BLaER1 (cell line): ENCODE results near the gene PTPRG.

Experiments used
- H3K27ac ChIP-seq: shearing (Covaris generic); formaldehyde crosslinking; 2 replicates; pipeline ENCODE4 v1.8.1; 2022
- H3K27me3 ChIP-seq: shearing (Covaris generic); formaldehyde crosslinking; 2 replicates; pipeline ENCODE4 v1.8.1; 2022
- H3K36me3 ChIP-seq: shearing (Covaris generic); formaldehyde crosslinking; 2 replicates; pipeline ENCODE4 v1.8.1; 2022
- H3K4me1 ChIP-seq: shearing (Covaris generic); formaldehyde crosslinking; 2 replicates; pipeline ENCODE4 v1.8.1; 2022
- H3K4me2 ChIP-seq: shearing (Covaris generic); formaldehyde crosslinking; 2 replicates; pipeline ENCODE4 v1.8.1; 2022
- H3K4me3 ChIP-seq: shearing (Covaris generic); formaldehyde crosslinking; 2 replicates; pipeline ENCODE4 v1.8.1; 2022
- H3K9ac ChIP-seq: shearing (Covaris generic); formaldehyde crosslinking; 2 replicates; pipeline ENCODE4 v1.8.1; 2022
- H3K9me3 ChIP-seq: shearing (Covaris generic); formaldehyde crosslinking; 2 replicates; pipeline ENCODE4 v1.8.1; 2022
- H4K20me1 ChIP-seq: shearing (Covaris generic); formaldehyde crosslinking; 2 replicates; pipeline ENCODE4 v1.8.1; 2022
- Cebpa-rat ChIP-seq: shearing (Covaris generic); IDR thresholded peaks from 2 replicates; pipeline ENCODE4 v1.8.1; 2022

Gene PTPRG

DNA sequence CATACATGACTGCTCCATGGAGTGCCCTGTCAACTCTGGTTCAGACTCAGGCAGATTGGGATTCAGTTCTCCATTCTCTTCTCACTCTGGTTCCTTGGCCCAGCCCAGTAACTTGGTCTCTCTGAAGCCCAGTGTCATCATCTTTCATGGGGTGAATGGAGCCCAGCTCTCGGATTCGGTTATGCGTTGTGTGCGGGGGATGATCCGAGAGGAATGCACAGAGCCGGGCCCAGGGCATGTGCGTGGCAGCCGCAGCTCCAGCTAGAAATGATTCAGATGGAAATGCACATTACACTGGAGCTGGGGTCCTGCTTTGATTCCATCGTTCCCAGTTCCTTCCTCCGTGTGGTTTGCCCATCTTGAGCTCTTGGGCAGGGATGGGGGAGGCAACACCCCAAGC lies 622.6 kb downstream of the PTPRG start:
- Histone ChIP-seq H3K4me1 (peaks cover 7% of the 10 kb centered on the region; the same call in 1 of the 2 replicates), H3K4me2 (no peak overlapping the region), H3K9me3 (no peaks in the 10 kb centered on the region), H3K9ac (no peak overlapping the region), H3K27me3 (no peaks in the 10 kb centered on the region), H3K4me3 (no peak overlapping the region), H4K20me1 (no peaks in the 10 kb centered on the region), H3K27ac (no peak overlapping the region), H3K36me3 (no peaks in the 10 kb centered on the region)
- TF ChIP-seq Cebpa-rat: no peak

DNA sequence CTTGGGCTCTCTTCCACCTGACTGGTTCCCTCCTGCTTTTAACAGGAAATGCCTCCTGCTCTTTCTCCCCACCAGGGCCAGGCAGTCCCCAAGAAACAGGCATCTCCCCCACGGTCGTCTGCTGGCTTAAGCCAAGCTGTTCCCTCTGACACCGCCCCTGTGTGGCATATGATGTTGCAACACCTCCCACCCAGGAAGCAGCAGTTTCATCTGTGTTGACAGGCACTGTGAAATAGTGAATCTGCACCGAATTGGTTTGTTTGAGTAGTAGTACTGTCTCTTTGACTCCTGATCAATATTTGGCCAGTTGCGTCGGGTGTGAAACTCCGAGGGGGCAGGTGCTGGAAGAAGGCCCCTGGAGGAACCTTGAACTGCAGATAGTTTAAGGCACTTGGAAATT lies 623.2 kb downstream of the PTPRG start:
- Histone ChIP-seq H3K9ac (no peak overlapping the region), H3K36me3 (no peaks in the 10 kb centered on the region), H3K4me2 (no peak overlapping the region), H3K27ac (no peak overlapping the region), H3K27me3 (no peaks in the 10 kb centered on the region), H3K4me1 (peaks cover 10% of the 10 kb centered on the region; the same call in 1 of the 2 replicates), H3K4me3 (no peak overlapping the region), H3K9me3 (no peaks in the 10 kb centered on the region), H4K20me1 (no peaks in the 10 kb centered on the region)
- TF ChIP-seq Cebpa-rat: 0 out of 2 replicates have a peak, but pooled peaks have one; percentile 47

- H3K4me1 ChIP-seq: peaks cover 10% of the 10 kb centered on the region; the same call in 1 of the 2 replicates
- no peak for TF ChIP-seq Cebpa-rat
- H3K27me3 ChIP-seq: no peaks in the 10 kb centered on the region
- H3K27ac ChIP-seq: no peak overlapping the region
- H3K9me3 ChIP-seq: no peaks in the 10 kb centered on the region
- H3K4me3 ChIP-seq: no peak overlapping the region
- no peaks in the 10 kb centered on the region for H4K20me1 ChIP-seq
- H3K4me2 ChIP-seq: no peak overlapping the region
- H3K36me3 ChIP-seq: peaks cover 4% of the 10 kb centered on the region; the same call in 1 of the 2 replicates
- no peak overlapping the region for H3K9ac ChIP-seq
Observed at GRCh38 chr3:62187022-62187431, 625.7 kb downstream of the PTPRG start.

DNA sequence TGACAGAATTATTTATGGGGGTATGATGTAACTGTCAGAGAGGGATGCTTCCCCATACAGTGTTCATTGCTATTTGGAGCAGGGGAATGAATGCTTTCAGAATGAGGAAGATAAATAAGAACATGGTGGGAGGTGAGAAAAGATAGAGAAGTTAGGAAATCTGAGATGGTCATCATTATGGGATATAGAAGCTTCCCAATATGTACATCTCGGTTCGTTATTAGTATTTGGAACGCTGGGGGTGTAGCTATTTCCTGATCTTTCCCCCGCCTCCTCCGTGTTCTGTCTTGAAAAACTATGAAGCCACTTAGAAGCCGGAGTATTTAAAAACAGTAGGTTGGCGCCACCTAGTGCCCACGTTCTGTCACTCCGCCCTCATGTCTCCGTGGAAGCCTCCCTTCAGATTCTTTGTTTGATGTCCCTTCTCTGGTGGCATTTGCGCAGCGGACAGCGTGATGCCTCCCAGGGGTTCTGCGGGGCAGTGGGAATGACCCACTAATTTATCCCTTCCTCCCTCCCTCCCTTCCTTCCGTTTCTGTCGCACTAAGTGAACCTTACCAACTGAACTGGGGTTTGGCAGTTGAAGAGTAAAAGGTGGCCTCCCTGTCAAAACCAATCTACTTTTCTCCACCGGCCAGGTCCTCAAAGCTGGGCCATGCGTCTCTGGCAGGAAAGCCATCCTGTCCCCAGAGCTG lies 627.5 kb downstream of the PTPRG start:
- Histone ChIP-seq H3K27ac (no peak overlapping the region), H3K4me3 (no peak overlapping the region), H3K4me2 (peak overlapping the region; percentile 37), H3K27me3 (no peaks in the 10 kb centered on the region), H3K36me3 (peaks cover 4% of the 10 kb centered on the region), H3K9ac (no peak overlapping the region), H4K20me1 (no peaks in the 10 kb centered on the region), H3K9me3 (no peaks in the 10 kb centered on the region), H3K4me1 (peaks cover 10% of the 10 kb centered on the region; the same call in 1 of the 2 replicates)
- TF ChIP-seq Cebpa-rat: no peak

- no peak overlapping the region for H3K27ac ChIP-seq
- no peaks in the 10 kb centered on the region for H4K20me1 ChIP-seq
- no peaks in the 10 kb centered on the region for H3K27me3 ChIP-seq
- H3K9ac ChIP-seq: no peak overlapping the region
- no peak overlapping the region for H3K4me3 ChIP-seq
- H3K9me3 ChIP-seq: no peaks in the 10 kb centered on the region
- H3K4me2 ChIP-seq: peak overlapping the region; percentile 37; the same call in 1 of the 2 replicates
- TF ChIP-seq Cebpa-rat: no peak
- peaks cover 10% of the 10 kb centered on the region; the same call in 1 of the 2 replicates for H3K4me1 ChIP-seq
- peaks cover 9% of the 10 kb centered on the region for H3K36me3 ChIP-seq
Observed at GRCh38 chr3:62189376-62189698, 628.0 kb downstream of the PTPRG start.

DNA sequence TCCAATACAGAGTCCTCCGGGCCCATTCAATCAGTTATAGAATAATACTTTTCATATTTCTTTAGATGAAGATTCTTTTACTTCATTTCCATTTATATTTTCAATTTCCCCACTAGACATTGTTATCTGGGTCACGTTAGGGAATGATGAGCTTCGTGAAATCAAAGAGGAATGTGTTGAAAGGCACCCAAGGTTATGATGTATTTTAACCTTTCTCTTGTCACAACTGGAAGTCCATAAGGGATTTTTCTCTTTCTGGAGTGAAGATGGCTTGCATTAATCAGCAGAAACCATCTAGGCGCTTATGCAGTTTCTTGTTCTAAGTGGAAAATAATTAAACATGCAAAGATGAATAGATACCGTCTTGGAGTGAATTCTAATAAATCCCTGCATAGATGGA lies 631.5 kb downstream of the PTPRG start:
- no peak for TF ChIP-seq Cebpa-rat
- H3K9me3 ChIP-seq: no peaks in the 10 kb centered on the region
- H3K27ac ChIP-seq: no peak overlapping the region
- H3K27me3 ChIP-seq: no peaks in the 10 kb centered on the region
- peaks cover 10% of the 10 kb centered on the region; the same call in 1 of the 2 replicates for H3K4me1 ChIP-seq
- no peak overlapping the region for H3K9ac ChIP-seq
- no peaks in the 10 kb centered on the region for H4K20me1 ChIP-seq
- H3K4me3 ChIP-seq: no peak overlapping the region
- H3K4me2 ChIP-seq: no peak overlapping the region
- H3K36me3 ChIP-seq: peaks cover 12% of the 10 kb centered on the region

DNA sequence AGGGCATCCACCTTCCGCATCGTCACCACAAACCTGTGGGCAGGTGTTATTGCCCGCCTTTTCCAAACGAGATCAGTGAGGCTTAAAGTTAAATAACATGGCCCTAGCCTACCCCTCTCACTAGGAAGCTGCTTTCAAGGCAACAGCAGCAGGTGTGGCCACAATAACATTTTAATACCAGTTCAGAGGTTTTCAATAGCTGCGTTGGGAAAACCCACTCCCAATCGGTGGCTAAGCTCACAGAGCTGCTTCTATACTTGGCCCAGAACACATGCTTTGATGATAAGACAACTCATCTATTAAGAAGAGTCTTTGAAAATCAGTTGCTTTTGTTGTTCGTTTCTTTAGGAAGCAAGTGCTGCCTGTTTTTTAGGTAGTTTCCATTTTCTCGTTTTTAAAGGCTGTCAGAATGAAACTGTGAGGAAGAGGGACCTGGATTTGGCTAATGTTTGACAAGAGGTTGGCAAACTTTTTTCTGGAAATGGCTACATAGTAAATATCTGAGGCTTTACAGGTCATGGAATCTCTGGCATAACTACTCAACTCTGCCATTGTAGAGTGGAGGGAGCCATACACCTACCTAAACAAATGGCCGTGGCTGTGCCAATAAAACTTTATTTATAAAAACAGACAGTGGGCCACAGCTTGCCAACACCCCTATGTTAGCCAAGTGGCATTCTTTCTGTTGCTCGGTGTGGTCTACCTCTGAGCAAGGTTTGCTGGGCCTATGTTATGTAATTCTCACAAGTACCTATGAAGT lies 632.4 kb downstream of the PTPRG start:
- Histone ChIP-seq H3K27me3 (no peaks in the 10 kb centered on the region), H3K9me3 (no peaks in the 10 kb centered on the region), H3K9ac (no peak overlapping the region), H3K36me3 (peaks cover 12% of the 10 kb centered on the region), H3K27ac (no peak overlapping the region), H3K4me2 (no peak overlapping the region), H3K4me1 (peaks cover 5% of the 10 kb centered on the region; the same call in 1 of the 2 replicates), H4K20me1 (no peaks in the 10 kb centered on the region), H3K4me3 (no peak overlapping the region)
- no peak for TF ChIP-seq Cebpa-rat

- H3K4me2 ChIP-seq: no peak overlapping the region
- no peaks in the 10 kb centered on the region for H3K9me3 ChIP-seq
- H3K36me3 ChIP-seq: peaks cover 8% of the 10 kb centered on the region; the same call in 1 of the 2 replicates
- no peak overlapping the region for H3K27ac ChIP-seq
- H3K4me3 ChIP-seq: no peak overlapping the region
- no peak overlapping the region for H3K9ac ChIP-seq
- H4K20me1 ChIP-seq: no peaks in the 10 kb centered on the region
- TF ChIP-seq Cebpa-rat: no peak
- no peaks in the 10 kb centered on the region for H3K4me1 ChIP-seq
- H3K27me3 ChIP-seq: no peaks in the 10 kb centered on the region
Observed at GRCh38 chr3:62197350-62198012, 636.1 kb downstream of the PTPRG start.

DNA sequence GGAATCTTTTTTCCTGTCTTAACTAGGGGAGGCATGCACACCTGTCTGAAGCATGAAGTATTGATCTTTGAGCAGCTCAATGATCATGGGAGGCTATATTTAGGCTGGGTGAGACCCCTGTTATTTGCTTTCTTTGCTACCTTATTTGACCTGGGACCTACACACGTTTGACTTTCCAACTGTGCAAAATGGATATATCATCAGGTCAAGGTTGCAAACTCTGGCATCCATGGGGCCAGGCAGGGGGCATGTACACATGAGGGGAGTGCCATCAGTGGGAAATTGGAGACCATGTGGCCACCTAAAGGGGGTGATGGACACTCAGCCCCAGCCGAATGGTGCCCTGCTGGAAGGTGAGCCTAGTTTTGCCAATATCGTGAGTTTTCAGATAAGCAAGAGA lies 637.8 kb downstream of the PTPRG start:
- no peak overlapping the region for H3K4me2 ChIP-seq
- H3K4me1 ChIP-seq: no peaks in the 10 kb centered on the region
- H3K9ac ChIP-seq: no peak overlapping the region
- TF ChIP-seq Cebpa-rat: no peak
- no peaks in the 10 kb centered on the region for H3K27me3 ChIP-seq
- H3K9me3 ChIP-seq: no peaks in the 10 kb centered on the region
- no peak overlapping the region for H3K27ac ChIP-seq
- no peak overlapping the region for H3K4me3 ChIP-seq
- H3K36me3 ChIP-seq: peaks cover 14% of the 10 kb centered on the region; the same call in 1 of the 2 replicates
- no peaks in the 10 kb centered on the region for H4K20me1 ChIP-seq
